H54 (cell line): Measurements from ENCODE around the gene KCNIP3.

Experiments
- DNase-seq: peaks from one replicate; pipeline ENCODE4 v3.0.0; 2011; ENCODE audit warnings: low spot score, mixed read lengths; ENCODE audit not compliant: insufficient read length
- FAIRE-seq: peaks from 3 replicates; lab custom pipeline; 2011; peaks lifted over from hg19 to GRCh38; lab: Jason Lieb, UNC
- POLR2A ChIP-seq: IDR thresholded peaks from 2 replicates; pipeline ENCODE4 v1.6.1; 2011; ENCODE audit warnings: low read depth, mild to moderate bottlenecking, low read length

KCNIP3 gene

DNA sequence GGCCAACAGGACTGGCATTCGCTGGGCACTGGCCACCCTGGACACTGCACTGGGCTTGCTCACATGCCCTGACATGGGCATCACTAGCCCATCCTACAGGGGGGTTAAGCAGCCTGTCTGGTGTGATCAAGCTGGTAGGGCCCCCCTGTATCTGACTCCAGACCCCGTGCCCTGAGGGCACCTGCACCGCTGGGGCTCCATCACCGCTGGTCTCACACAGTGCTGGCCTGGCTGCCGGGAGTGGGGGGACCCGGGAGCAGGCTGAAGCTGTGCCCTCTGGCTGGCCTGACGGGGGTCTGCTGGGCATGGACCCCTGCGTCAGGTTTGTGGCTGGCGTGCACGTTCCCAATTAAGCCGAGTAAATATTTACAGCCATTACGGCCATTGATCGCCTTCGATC is 32.3 kb downstream of the KCNIP3 start:
- no peak for TF ChIP-seq POLR2A
- no peak for FAIRE-seq

GRCh38 chr2:95329891-95330793 is 33.0 kb downstream of the KCNIP3 start:
- FAIRE-seq, result no peak
- no peak for DNase-seq

More for the DNA sequence above, 32.3 kb downstream of the KCNIP3 start:
- DNase-seq, result no peak

DNA sequence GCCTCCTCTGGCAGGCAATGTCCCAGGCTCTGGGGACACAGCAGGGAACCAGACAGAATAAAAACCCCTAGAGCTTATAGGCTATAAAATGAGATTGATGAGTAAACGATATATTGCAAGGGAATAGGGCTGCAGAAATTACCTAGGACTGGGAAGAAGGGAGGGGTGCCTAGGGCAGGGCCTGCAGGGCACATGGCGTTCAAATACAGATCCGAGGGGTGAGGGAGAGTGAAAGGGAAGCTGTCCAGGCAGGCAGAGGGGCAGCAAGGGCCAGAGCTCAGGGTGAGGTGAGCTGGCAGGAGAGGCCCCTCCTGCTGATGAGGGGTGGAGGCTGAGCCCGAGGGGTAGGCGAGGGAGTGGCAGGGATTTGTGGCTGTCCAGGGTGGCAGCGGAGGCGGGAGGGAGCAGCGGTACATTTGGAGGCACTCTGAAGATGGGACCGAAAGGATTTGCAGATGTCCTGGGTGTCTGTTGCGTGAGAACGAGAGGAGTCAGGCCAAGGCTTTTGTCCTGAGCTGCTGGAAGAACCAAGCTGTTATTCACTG is 33.7 kb downstream of the KCNIP3 start:
- FAIRE-seq, result no peak
- TF ChIP-seq POLR2A, result no peak
- no peak for DNase-seq

More at GRCh38 chr2:95329891-95330793, 33.0 kb downstream of the KCNIP3 start:
- TF ChIP-seq POLR2A, result no peak

DNA sequence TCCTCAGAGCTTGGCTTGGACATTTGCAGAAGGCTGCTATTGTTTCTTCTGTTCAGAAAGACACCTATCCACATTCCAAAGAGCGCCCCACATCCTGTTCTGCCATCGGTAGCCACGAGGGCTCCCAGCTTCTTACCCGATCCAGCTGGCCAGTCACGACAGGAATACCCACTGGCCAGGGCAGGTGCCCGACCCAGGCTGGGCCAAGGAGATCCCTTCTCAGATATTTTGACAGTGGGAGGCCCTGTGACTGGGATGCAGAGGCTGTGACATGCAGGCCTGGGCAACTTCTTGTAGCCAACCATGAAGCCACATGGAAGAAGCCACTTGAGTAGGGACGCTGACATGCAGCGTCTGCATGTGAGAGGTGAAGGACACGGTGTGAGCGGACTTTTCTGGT is 34.5 kb downstream of the KCNIP3 start:
- DNase-seq (no peak), FAIRE-seq (no peak)
- no peak for TF ChIP-seq POLR2A

DNA sequence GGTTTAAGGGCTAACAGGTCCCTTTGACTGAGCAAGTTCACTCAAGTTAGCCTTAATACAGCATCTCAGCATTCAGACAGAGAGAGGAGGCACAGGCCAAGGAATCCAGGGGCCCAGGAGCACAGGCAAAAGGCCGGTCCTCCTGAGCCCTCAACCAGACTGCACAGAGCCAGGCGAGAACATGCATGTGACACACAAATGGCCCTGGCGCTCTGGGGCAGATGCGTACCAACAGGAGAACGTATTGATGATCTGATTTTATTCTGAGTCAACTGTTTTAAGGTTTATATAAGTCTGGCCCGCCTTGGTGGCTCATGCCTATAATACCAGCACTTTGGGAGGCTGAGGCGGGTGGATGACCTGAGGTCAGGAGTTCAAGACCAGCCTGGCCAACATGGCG is 34.9 kb downstream of the KCNIP3 start:
- FAIRE-seq (no peak), DNase-seq (no peak)
- no peak for TF ChIP-seq POLR2A

- no peak for TF ChIP-seq POLR2A
- no peak for DNase-seq
- no peak for FAIRE-seq
Observed at GRCh38 chr2:95333056-95333455, 35.9 kb downstream of the KCNIP3 start.

DNA sequence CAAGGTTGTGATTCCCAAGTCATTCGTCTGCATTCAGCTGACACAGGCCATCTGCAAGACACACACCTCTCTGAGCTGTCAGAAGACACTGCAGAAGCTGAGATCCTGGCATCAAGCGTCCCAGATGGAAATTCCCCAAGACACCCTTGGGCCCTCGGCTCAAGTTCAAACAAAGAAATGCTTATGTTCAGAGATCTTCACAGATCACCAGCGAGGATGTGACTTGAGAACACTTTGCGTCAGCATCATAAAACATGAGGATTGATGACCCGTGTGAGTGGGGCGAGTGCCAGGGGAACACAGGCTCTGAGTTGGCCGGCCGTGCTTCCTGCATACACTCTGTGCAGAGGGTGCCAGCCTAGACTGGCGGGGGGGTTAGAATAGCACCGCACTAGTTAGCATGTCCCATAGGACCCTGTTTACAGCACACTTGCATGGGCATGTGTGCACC is 36.8 kb downstream of the KCNIP3 start:
- DNase-seq (peak; percentile 65), FAIRE-seq (peak; percentile 97)
- TF ChIP-seq POLR2A, result no peak

DNA sequence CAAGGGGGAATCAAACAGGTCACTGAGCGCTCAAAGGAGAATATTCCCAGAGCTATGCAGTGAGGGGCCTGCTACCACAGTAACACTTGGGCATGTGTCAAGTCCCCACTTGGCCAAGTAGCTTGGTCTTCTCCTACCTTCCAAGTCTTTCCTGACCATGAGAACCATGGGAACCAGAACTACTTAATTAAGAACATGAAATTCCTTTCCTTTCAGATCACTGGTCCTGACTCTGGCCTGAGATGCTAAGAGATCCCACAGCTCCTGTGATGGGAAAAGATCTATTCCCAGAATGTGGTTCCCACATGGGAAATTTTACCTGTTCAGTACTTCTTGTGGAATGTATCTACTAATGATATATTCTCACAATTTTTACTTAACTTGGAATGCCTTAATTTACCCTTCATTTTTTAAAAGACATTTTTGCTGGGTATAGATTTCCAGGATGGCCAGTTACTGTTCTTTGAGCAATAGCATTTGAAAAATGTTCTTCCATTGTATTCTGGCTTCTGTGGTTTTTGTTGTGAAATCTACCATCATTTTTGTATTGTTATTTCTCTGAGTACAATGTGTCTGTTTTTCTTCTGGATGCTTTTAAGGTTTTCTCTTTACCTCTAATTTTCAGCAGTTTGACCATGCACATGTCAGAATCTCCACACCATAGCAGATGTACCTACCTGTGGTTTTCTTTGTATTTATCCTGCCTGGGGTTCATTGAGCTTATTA is 37.9 kb downstream of the KCNIP3 start:
- DNase-seq (no peak), FAIRE-seq (no peak)
- no peak for TF ChIP-seq POLR2A

DNA sequence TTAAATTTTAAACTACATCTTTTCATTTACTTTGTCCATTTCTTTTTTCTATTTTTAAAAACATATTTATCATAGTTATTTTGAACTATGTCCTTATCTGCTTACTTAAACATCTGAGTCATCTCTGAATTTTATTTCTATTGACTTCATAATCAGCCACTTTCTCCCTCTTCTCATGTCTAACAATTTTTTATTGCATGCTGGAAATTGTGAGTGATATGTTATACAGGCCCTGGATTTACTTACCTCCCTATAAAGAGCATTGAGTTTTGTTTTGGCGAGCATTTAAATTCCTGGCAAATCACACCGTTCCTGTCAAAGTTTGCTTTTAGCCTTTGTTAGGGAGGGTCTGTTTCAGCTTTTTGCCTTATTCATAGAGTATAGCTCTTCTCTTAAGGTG is 39.3 kb downstream of the KCNIP3 start:
- DNase-seq (no peak), FAIRE-seq (no peak)
- no peak for TF ChIP-seq POLR2A

GRCh38 chr2:95337829-95338228 is 40.7 kb downstream of the KCNIP3 start:
- DNase-seq (no peak), FAIRE-seq (no peak)
- no peak for TF ChIP-seq POLR2A

DNA sequence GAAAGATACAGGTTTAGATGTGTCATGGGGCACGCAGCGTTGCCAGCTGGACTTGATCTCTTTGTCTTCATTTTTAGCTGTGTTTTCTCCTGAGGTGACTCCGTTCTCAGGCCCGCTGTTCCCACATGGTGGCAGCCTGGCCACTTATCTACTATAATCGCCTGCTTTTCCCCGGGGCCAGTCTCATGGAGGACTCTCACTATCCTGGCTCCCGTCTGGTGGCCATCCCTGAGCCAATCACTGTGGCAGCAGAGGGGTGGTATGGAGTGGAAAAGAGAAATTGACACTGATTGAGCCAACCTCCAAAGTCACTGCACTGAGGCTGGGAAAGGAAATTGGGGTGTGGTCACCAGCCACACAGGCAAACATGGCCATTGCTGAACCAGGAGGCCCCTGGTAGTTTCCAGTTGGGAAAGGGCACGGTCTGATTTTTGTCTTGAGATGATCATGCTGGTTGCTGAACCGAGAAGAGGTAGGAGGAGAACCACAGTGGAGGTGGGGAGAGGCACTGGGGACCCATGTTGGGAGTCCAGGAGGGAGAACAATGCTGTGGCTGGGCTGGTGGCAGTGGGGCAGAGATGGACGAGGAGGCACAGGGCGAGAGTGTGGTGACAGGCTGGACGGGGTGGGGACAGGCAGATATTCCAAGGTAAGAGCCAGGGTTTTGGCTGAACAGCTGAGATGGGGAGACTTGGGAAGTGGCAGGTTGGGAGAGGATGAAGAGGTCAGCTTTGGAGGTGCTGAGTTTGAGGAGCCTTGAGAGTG is 45.6 kb downstream of the KCNIP3 start:
- TF ChIP-seq POLR2A, result no peak
- FAIRE-seq (no peak), DNase-seq (no peak)

DNA sequence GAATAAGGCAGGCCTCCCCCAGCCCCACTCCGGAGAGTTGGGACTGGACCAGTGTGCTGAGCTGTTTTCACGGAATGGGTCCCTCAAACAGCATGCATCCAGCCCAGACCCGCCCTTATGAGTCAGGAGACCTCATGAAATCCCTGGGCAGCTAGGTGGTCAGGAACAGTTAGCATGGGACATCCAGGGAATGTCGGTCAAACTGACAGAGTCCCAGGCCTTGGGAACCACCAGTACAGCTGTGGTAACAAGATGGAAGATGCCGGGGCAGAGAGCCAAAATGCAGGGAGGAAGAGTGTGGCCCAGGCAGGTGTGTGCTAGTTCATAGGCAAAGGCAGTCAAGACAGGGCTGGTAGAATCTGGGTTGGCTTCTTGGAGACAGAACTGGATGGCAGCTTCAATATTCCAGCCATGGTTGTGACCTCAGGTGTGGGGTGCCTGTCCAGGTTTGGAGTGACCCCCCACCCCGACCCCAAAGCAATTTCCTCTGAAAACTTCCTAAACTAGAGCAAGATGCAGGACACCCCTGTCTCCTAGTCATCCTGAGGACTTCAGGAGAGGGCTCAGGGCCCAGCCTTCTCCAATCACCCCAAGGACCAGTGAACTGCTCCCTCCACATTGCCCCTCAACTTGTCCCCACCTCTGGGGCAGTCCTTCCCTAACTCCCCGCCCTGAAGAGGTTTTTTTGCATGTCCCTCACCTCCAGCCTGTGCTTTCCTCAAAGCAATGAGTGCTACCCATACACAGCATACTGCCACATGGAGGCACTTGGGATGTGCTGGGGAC is 46.5 kb downstream of the KCNIP3 start:
- DNase-seq, result peak; percentile 45
- no peak for TF ChIP-seq POLR2A
- FAIRE-seq, result no peak

DNA sequence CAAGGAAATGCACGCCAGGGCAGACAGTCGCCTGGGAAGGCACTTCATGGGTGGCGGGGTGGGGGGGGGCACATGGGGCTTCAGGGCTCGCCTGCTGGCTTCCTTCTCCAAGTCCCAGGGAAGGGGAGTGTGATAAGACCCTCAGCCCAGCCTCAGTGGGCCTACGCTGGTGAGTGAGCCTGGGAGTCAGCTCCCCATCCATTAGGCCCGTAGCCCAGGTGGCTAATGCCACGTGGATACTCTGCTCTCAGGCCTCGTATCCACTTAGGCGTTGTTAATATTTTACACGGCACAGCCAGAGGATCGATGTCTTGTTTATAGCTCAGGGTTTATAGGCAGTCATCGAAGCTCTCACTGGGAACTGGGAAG is 47.1 kb downstream of the KCNIP3 start:
- DNase-seq (no peak), FAIRE-seq (no peak)
- no peak for TF ChIP-seq POLR2A
